HL-60 (cell line): ENCODE measurements around the gene ABHD2.

ENCODE experiments used
- CTCF ChIP-seq: IDR thresholded peaks from one replicate; pipeline ENCODE4 v1.5.1; 2011; ENCODE audit warnings: low read length, control low read depth, inconsistent platforms; ENCODE audit not compliant: insufficient read depth
- GABPA ChIP-seq: IDR thresholded peaks from 2 replicates; pipeline ENCODE4 v1.6.1; 2012; ENCODE audit warnings: low read depth
- POLR2AphosphoS5 ChIP-seq: IDR thresholded peaks from 2 replicates; pipeline ENCODE4 v1.6.1; 2012; ENCODE audit warnings: low read depth
- SPI1 ChIP-seq: IDR thresholded peaks from 2 replicates; pipeline ENCODE4 v1.6.1; 2012; ENCODE audit warnings: low read depth, mild to moderate bottlenecking, borderline replicate concordance

- no peak for TF ChIP-seq CTCF
- TF ChIP-seq SPI1: no peak
- TF ChIP-seq POLR2AphosphoS5: no peak
- TF ChIP-seq GABPA: no peak
These were observed 108.0 kb downstream of the ABHD2 start for GRCh38 chr15:89196241-89196640.
